HG03457 (cell line): ENCODE data around the gene DSC3.
"Not testable (repeated sequence)": the region's sequence is repeated elsewhere in the genome, so short reads cannot be mapped to it uniquely, and the experiment has no call there.

Source experiments
- ATAC-seq: cut with Tn5 transposase; IDR thresholded peaks from one replicate; pipeline ENCODE4 v1.9.1; 2021; ENCODE audit warnings: moderate number of reproducible peaks; ENCODE audit not compliant: unreplicated experiment

The DSC3 gene

DNA sequence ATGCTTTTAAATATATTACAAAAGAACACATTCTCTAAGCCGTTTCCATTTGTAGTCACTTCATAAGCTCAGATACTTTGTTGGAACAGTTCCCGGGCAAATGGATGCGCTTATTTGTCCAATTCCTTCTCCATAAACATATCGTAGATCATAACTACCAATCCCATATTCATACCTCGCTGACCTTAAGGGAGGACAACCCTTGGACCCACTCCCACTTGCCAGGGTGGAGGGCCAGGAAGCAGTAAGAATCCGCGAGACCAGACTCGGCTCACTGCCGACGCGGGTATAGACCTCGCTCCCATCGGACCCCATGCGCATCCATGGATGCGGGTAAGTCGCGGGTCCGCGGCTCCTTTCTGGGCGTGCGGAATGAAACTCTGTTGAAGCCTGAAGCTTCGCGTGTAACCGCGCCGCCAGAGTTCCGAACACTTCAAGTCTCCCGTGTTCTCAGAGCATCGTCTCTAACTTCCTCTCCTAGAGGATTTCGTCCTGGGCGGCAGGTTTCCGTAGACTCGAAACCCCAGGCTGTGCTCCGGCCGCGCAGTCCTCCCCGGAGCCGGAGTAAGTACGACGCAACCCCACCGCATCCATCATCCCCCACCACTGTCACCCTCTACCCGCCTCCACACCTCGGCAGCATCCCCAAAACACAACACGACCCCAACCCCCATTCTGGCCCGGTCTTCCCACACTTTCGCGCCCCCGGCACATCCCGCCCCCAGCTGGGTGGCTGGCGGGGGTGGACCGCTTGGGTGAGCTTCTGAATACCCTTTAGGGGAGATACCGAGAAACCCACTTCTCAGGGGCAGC lies 1.1 kb downstream of the DSC3 start:
- ATAC-seq: no peak

DNA sequence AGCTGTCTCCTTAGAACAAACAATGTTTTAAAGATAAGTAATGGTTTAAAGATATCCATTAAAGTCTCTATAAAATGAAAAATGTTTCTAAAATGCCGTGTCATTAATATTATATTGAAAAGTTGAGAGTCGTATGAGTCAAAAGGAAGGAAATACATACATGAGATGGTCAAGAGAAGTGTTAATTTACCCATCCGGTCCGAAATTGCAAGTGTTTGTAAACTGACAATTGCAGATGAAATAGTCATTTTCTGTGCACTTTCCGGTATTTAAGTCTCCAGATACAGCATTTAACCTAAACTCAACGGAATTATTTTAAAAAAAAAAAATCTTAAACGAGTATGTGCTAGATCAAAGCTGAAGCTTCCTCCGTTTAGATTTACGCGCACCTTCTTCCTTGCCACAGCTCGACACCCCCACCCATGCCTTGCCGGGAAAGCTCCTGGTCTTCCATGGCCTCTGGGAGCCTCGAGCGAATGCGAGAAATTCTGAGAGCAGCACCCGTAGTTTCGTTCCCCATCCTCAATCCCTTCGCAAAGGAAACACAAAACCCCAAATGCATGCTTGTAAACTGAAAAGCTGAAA lies 1.8 kb downstream of the DSC3 start:
- ATAC-seq: no peak

DNA sequence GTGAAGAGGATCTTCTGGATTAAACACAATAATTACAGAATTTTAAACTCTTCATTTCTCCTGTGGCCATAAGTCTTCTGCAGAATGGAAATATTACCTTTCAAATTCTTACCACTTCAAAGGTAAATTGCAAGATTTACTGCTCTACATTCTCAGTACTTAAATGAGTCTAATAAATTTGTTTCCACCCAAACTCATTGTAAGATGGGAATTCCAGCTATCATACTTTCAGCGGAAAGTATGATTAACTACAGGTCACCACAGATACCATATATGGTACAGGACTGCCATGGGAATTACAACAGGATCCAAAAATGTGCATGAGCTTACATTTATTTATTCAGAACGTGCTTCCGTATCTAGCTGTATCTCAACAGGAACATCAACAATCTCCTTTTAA lies 3.1 kb downstream of the DSC3 start:
- no peak for ATAC-seq

DNA sequence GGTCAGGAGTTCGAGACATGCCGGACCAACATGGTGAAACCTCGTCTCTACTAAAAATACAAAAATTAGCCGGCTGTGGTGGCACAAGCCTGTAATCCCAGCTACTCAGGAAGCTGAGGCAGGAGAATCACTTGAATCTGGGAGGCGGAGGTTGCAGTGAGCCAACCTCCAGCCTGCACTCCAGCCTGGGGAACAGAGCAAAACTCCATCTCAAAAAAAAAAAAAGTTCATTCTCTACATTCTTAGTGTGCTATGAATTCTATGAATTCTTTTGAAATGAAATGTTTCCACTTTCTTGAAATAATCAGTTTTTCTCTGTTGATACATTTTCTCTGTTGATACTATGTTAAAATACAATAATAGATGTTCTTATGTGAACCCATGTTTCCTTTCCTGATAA lies 4.9 kb downstream of the DSC3 start:
- ATAC-seq: not testable (repeated sequence)

DNA sequence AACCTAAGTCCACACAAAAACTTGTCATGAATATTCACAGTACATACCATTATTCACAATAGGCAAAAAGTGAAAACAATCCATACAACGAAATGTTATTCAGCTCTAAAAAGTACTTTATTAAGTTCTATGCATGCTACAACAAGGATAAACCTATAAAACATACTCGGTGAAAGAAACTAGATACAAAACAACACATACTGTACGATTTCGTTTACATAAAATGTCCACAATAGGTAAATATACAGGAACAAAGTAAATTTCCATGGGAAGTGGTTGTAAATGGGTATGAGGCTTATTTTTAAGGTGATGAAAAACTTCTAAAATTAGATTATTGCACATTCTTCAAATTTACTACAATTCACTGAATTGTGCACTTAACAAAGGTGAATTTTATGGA lies 8.0 kb downstream of the DSC3 start:
- ATAC-seq: no peak

DNA sequence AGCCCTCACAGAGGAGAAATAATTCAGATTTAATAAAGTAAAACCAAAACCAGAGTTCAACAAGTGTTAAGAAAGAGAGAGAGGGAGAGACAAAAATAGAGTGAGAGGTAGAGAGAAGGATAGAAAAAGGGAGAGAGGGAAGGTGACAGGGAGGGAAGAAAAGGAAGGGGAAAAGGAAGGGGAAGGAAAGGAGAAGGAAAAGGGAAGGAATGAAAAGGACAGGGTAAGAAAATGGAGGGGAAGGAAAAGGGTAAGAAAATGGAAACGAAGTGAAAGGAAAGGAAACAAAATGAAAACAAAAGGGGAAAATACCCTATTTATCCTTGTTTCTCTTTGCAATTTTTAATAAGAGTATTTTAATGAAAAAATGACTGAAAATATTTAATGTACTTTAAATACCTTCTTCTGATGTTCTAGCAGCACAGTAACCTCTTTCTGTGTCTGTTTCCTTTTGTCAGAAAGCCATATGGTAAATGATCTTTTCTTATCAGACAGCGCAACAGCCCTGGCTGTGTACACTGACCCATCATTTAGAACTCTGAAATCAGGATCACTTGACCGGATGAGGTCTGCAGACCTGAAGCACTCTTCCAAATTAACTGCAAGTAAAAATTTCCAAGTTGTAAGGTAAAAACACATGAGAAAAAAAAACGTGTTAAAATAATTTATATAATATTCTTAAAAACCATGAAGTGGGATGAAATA lies 11.8 kb downstream of the DSC3 start:
- ATAC-seq: no peak

DNA sequence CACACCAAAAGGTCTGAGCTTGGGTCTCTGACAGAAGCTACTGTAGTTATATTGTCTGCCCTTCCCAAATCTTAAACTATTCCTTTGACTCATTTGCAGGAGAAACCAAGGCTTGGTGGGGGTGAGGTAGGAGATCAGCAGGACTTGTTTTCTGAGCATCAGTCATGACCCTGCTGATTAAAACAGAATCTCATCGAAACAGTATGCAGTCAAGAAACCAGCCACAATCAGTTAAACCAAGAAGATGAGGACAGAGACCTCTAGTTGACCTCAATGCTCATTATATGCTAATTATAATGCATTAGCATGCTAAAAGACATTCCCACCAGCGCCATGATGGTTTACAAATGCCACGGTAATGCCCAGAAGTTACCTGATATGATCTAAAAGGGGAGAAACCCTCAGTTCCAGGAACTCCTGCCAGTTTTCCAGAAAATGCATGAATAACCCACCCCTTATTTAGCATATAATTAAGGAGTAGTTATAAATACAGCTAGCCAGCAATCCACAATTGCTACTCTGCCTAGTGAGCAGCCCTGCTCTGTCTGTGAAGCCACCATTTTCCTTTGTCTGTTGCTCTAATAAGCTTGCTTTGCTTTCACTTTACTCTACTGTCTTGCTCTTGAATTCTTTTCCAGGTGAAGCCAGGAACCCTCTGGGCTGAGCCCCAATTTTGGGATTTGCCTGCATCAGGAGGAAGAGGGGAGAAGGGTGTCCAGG lies 26.7 kb downstream of the DSC3 start:
- ATAC-seq: no peak

DNA sequence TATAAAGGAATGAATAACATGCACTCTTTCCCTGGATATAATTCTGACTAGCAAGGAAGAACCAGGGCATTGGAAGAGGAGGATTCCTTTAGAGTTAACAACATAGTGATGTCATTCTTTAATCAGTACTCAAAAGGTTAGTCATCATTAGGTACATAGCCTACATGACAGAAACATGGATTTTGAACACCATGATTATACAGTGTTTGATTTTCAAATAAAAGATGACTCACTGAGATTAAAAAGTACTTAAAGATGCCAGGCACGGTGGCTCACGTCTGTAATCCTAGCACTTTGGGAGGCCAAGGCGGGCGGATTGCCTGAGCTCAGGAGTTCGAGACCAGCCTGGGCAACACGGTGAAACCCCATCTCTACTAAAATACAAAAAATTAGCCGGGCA lies 31.1 kb downstream of the DSC3 start:
- ATAC-seq: not testable (repeated sequence)

DNA sequence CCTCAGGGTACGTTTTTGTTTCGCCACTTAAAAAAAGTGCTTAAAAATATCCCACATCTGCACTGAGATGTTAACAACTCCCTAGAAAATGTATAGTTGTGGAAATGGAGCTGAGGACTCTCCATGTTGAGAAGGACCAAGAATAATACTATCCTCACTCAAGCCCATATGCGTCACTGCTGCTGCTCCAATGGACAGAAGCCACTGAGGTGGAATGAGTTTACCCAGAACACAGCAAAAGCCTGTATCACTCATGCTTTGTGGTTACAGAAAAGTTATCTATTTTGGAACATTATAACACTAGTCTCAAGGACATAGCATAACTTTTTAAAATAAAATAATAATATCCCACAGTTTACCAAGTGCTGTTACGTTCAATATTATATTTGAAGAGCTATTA lies 31.9 kb downstream of the DSC3 start:
- no peak for ATAC-seq

DNA sequence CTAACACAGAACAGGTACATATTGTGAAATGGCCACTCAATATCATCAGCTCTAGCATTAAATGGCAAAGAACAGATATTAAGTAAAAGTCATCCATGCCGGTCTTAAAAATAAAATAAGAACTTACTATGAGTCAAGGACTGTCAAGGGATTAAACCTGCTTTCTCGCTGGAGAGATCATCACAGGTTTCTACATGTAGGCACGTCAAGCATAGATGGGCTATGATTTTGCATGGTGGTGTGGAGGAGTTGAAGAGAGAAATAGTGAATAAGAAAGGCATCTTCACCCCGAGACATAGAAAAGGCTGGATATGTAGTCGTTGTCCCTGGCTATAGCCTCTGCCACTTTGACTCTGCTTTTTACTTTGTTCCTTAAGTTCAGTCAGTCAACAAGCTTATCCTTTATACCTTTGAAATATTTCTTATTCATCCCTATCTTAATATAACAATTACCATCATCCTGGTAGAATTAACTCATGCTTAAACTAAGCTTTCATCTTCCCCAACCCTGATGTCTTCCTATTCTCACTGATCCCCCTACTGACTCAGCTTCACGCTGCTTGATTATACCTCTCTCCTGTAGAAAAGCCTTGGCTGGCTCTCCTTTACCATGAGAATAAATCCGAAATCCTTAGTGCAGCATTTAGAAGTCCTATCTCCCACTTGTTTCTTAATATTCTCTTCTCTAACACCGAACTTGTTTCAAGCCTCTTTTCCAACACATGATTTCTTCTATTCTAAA lies 42.5 kb downstream of the DSC3 start:
- ATAC-seq: no peak

DNA sequence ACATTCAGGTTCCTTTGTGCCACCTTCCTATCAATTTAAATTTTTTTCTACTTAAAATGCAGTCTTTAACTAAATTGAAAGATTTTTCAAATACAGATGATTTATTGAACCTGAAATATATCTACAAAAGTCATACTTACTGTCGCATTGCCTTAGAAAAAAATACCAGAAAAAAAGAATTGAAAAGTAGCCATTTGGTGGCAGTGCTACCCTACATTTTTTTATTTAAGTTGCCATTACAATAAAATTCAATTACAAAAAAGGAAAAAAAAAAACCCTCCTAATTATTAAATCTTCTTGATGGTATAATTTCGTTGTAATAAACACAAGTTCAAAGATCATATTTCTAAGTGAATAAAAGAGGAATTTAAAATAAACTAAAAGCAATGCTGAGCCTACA lies 43.4 kb downstream of the DSC3 start:
- ATAC-seq: no peak

DNA sequence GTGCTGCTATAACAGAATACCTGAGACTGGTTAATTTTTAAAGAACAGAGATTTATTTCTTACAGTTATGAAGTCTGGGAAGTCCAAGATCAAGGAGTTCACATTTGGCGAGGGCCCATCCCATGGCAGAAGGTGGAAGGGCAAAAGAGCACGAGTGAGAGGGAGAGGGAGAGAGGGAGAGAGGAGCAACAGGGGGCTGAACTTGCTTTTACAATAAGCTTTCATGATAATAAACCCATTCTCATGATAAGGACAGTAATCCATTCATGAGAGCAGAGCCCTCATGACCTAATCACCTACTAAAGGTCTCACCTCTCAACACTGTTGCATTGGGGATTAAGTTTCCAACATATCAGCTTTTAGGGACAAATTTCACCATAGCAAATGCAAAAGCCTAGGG lies 45.3 kb downstream of the DSC3 start:
- no peak for ATAC-seq

DNA sequence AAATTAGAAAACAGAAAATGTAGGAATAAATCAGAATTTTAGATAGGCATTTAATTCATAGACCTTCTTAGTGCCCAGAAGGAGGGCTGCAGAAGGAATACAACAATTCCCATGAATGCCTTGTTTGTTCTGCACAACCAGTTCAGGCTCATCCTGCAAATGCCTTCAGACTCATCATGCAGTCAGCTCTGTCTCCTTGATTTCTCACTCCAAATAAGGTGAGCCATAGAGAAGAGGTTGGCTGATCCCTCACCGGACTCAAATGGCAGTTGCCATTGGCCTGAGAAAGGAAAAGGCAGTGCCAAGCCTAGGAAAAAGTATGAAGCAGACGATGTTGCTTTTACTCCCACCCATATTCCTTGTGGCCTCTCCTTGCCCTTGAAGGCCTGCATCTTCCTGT lies 50.3 kb downstream of the DSC3 start:
- ATAC-seq: no peak

DNA sequence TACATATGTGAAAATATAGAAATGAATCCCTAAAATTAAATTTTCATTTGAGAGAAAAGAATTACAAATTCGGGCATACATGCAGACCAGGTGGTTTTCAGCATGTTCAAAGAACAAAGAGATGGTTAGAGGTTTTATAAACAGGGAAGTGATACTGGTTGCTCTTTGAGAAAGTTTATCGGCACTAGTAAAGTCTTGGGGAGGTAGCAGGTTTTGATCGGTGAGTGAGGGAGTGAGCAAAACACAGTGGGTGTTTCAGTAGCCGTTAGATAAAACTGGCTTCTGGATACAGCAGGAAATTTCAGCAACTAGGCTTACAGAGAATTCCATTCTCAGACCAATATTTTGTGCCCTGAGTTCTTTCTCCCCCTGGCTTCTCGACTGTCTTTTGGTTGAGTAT lies 51.1 kb downstream of the DSC3 start:
- ATAC-seq: no peak

DNA sequence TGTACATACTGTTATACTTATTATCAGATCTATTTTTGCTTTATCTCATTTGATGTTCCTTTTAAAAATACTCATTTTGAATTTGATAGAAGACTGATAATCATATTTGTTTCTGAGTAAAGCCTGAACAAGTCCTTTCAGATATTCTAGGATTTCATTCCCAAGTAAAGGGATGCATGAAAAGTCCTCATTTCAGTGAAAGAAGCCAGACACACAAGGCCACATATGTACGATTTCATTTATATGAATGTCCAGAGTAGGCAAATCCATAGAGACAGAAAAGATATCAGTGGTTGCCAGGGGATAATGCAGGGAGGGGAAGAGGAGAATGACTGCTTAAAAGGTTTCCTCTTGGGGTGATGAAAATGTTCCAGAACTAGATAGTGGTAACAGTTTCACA lies 53.4 kb downstream of the DSC3 start:
- ATAC-seq: no peak

DNA sequence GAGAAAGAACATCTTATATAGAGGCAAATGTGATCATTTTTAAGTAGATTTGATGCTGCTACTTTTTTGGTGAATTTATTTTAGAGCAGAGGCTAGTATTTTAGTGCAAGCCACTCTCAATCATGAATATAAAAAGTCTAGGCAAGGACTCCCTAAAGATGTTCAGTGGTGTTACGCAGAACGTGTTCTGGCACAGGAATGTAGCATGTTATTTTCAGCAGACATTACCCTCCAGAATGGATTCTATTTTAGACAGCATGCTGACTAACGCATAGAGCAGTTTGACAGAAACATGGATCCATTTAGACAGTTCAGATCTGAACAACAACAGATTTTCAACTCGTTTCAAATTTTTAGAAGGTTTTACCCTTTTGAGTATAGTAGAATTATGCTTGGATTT lies 54.1 kb downstream of the DSC3 start:
- ATAC-seq: no peak

DNA sequence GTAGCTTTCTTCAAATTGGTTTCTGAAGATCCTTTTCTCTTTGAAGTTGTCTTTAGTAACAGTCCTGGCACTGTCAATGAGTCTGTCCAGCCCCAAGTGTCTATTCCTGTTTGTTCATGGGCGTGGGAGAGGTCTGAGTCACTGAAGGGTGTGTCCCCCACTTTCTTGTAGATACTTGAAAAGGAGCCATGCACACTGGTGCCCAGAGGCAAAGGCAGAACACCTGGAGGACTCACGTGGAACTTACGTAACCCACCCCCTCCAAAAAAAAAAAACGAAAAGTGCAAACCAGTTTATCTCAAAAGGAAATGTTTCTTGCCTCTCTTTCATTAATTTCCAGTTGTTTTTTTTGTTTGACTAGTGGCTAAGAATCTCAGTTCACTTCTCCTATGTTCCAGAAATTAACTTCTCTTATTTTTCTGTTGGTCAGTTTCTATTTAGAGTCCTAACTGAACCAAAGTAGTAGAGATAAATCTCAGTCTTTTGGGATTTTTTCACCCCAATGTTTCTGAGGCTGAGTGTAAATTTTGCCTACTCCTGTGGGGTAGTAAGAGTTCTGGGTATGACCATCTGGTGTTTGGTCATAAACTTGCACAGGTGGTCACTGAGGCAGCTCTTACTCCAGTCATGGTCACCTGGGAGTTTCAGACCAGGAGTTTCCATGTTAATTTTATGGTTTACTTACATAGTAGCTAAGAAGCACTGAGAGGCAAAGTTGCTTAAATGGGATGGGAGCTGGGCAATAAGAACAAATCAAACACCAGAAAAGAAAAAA lies 54.9 kb downstream of the DSC3 start:
- ATAC-seq: no peak

DNA sequence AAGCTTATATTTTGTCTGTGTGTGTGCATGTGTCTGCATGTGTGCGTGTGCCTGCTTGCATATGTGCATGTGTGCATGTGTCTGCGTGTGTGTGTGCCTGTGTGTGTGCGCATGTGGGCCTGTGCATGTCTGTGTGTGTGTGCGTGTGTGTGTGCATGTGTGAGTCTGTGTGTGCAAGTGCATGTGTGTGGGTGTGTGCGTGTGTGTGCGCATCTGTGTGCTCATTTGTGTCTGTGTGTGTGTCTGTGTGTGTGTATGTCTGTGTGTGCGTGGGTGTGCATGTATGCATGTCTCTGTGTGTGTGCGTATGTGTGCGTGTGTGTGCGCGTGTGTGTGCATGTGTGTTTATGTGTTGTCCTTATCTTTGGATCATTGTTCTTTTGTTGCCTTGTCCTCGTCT lies 56.8 kb downstream of the DSC3 start:
- no peak for ATAC-seq

DNA sequence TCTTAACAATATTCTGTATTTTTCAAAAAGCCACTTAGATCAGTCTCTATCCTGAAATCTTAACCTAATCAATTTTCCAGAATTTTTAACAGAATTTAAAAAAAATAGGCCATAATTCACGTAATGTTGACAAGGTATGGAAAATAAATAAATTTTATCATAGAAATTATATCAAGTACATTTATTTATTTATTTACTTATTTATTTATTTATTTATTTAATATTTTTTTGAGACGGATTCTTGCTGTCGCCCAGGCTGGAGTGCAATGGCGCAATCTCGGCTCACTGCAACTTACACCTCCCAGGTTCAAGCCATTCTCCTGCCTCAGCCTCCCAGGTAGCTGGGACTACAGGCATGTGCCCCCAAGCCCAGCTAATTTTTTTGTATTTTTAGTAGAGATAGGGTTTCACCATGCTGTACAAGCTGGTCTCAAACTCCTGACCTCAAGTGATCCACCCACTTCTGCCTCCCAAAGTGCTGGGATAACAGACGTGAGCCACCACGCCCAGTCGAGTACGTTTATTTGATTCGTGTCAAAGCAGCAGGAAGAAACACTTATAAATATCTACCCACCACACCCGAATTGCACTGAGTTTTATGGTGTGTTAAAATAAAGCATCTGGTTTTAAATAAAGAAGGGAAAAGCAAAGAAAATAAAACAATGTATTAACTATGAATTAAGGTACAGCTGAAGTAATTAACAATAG lies 60.1 kb downstream of the DSC3 start:
- ATAC-seq: no peak

DNA sequence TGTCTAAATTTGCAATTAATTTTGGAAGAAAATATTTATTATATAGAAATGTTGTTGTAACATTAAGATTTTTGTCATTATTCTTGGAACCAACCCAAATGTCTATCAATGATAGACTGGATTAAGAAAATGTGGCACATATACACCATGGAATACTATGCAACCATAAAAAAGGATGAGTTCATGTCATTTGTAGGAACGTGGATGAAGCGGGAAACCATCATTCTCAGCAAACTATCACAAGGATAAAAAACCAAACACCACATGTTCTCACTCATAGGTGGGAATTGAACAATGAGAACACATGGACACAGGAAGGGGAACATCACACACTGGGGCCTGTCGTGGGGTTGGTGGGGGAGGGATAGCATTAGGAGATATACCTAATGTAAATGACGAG lies 64.5 kb downstream of the DSC3 start:
- ATAC-seq: not testable (repeated sequence)
